AG08395 (cell line): ENCODE data around the gene SMAP1.
A peak's percentile ranks its signal among the peaks of the same experiment; 100 is the strongest.
"Not testable (repeated sequence)": the region's sequence is repeated elsewhere in the genome, so short reads cannot be mapped to it uniquely, and the experiment has no call there.

Experiments used
- DNase-seq: peaks from one replicate; pipeline ENCODE4 v3.0.0; 2012; ENCODE audit warnings: mixed read lengths, low spot score

Gene SMAP1

GRCh38 chr6:70740746-70741145 is 73.1 kb downstream of the SMAP1 start:
- DNase-seq, result not testable (repeated sequence)

- DNase-seq, result not testable (repeated sequence)
Measured at GRCh38 chr6:70742462-70742861, 74.8 kb downstream of the SMAP1 start.

GRCh38 chr6:70753870-70754380 is 86.2 kb downstream of the SMAP1 start:
- no peak for DNase-seq

GRCh38 chr6:70758883-70759282 is 91.2 kb downstream of the SMAP1 start:
- DNase-seq, result no peak

- peak; percentile 5 for DNase-seq
Measured at GRCh38 chr6:70763754-70764510, 96.2 kb downstream of the SMAP1 start.

- DNase-seq, result no peak
Measured at GRCh38 chr6:70764706-70765105, 97.0 kb downstream of the SMAP1 start.

GRCh38 chr6:70771351-70771750 is 103.7 kb downstream of the SMAP1 start:
- DNase-seq, result not testable (repeated sequence)

GRCh38 chr6:70779934-70780333 is 112.3 kb downstream of the SMAP1 start:
- no peak for DNase-seq

- DNase-seq, result peak; percentile 6
Measured at GRCh38 chr6:70790483-70791224, 123.0 kb downstream of the SMAP1 start.

GRCh38 chr6:70797625-70798024 is 129.9 kb downstream of the SMAP1 start:
- no peak for DNase-seq

GRCh38 chr6:70806086-70806485 is 138.4 kb downstream of the SMAP1 start:
- no peak for DNase-seq

- no peak for DNase-seq
Measured at GRCh38 chr6:70811788-70812187, 144.1 kb downstream of the SMAP1 start.

GRCh38 chr6:70813885-70814284 is 146.2 kb downstream of the SMAP1 start:
- DNase-seq, result no peak

GRCh38 chr6:70819646-70820045 is 152.0 kb downstream of the SMAP1 start:
- DNase-seq, result no peak

- DNase-seq, result no peak
Measured at GRCh38 chr6:70820778-70821177, 153.1 kb downstream of the SMAP1 start.

GRCh38 chr6:70821751-70822150 is 154.1 kb downstream of the SMAP1 start:
- no peak for DNase-seq

GRCh38 chr6:70823651-70824050 is 156.0 kb downstream of the SMAP1 start:
- no peak for DNase-seq

GRCh38 chr6:70831427-70831826 is 163.7 kb downstream of the SMAP1 start:
- no peak for DNase-seq

GRCh38 chr6:70834520-70834919 is 166.8 kb downstream of the SMAP1 start:
- DNase-seq, result peak; percentile 28

- DNase-seq, result no peak
Measured at GRCh38 chr6:70838907-70839285, 171.2 kb downstream of the SMAP1 start.

- no peak for DNase-seq
Measured at GRCh38 chr6:70839286-70840266, 171.9 kb downstream of the SMAP1 start.

GRCh38 chr6:70841112-70841511 is 173.4 kb downstream of the SMAP1 start:
- no peak for DNase-seq
